Left cardiac atrium (tissue), 4 donors: ENCODE data around the gene SDC3. TPM values are rescaled to one million over a fixed set of nuclear protein-coding genes. Genes with fewer than 3 reads are reported as not detected.
A peak's percentile ranks its signal among the peaks of the same experiment; 100 is the strongest.

Experiments used
- ATAC-seq, 2 donors: fragments of 200-7000 bp; cut with Tn5 transposase; one replicate each; pipeline ENCODE4 v1.9.1; 2020; ENCODE audit warnings: mild to moderate bottlenecking in 2 of 2, moderate library complexity in 2 of 2
- DNase-seq: peaks from one replicate; pipeline ENCODE4 v3.0.0-alpha.2; 2020
- intact Hi-C, 2 donors: fragments of 100-400 bp; cut with DNase I; formaldehyde crosslinking; loops; one replicate each; pipeline versions ENCODE4 v1.14.1 to v1.15.1; 2022 to 2023
- total RNA-seq, 2 donors: library from RNA; stranded (reverse); fragmentation: NEBNext Ultra II Directional; extraction: Animal tissue kit (Norgen Biotek cat#: 25700); gene quantifications; one replicate each; pipeline ENCODE4 v1.2.1, GENCODE V29; 2021
- donor health status: DM: no; HTN: yes; CAD: no.
- donor health status: DM: no; HTN: yes; CAD: no; lungs with severe emphysema.
- donor health status: DM: yes; HTN: yes; CAD: no.
- donor health status: Dilated cardiomyopathy.

The SDC3 gene
- total RNA-seq, 2 donors from 2014 or later, result 38.8 to 39.3 TPM

DNA sequence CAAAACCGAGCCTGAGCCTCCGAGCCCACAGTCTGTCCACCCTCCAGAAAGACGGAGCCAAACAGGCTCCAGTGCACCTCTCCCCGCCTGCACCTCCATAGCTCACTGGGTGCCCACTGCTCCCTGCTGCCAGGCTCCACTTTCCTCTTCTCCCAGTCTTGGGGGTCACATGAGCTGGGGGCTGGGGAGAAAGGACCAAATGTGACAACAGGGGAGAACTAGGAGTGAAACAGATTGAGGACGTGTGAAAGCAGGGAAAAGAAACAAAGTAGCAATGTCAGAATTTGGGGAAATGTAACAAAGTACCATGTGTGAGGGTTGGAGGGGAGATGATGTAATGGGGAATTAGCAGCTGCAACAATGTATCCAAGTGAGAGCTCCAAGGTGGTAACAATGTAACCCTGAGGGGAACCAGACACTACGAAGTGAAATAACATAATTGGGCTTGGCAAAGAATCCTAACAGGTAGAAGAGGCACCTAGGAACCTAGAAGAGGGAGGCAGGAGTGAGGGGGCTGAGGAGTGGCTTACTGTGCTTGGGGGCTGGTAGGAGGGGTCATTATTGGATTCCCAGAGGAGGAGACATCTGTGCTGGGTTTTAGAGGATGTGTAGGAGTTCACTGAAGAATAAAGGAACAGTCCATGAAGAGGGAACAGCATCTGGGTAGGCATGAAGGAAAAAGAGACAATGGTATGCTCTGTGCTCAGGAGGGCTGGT lies 12.5 kb downstream of the SDC3 start:
- ATAC-seq, result no peak
- intact Hi-C loops, result no loop called here
- no peak for DNase-seq

- ATAC-seq (peak in 1 of 2 donors; percentile 14), DNase-seq (no peak)
- intact Hi-C loops, result no loop called here
Measured at GRCh38 chr1:30895382-30895943, 13.1 kb downstream of the SDC3 start.

DNA sequence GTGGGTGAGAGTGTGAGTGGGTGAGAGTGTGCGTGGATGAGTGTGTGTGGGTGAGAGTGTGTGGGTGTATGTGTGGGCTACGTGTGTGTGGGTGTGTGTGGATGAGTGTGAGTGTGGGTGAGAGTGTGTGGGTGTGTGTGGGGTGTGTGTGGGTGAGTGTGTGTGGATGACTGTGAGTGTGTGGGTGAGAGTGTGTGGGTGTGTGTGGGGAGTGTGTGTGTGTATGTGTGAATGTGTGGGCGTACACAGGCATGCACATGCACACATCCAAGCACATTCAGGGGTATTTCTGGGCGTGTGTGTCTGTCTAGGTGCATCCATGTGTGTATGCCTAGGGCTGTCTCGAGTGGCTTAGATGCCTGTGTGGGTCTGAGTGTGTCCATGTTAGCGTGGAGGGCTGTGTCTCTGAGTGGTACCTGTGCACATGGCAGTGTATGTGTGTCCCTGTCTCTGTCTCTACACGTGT lies 14.0 kb downstream of the SDC3 start:
- no peak for DNase-seq
- ATAC-seq, result no peak
- intact Hi-C loops, result no loop called here

GRCh38 chr1:30893776-30894507 lies 14.6 kb downstream of the SDC3 start:
- ATAC-seq, result no peak
- DNase-seq, result no peak

GRCh38 chr1:30892671-30893073 lies 15.9 kb downstream of the SDC3 start:
- ATAC-seq (no peak), DNase-seq (no peak)
- intact Hi-C loops, result no loop called here

More at GRCh38 chr1:30893776-30894507, 14.6 kb downstream of the SDC3 start:
- intact Hi-C loops, result no loop called here

DNA sequence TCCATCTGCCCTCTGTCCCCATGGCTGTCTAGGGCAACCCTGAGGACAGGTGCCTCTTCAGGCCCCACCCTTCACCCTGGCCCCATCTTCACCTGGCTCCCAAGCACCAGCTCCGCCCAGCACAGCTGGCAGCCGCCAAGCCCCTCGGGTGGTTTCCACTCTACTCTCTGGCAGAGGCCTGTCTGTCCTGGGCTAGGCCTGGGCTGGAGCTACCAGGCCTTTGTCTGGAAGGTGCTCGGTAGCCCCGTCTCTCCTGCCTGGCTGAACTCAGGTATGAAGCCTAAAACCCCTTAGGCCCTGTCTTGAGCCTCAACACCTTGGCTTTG lies 17.4 kb downstream of the SDC3 start:
- DNase-seq (no peak), ATAC-seq (no peak)
- intact Hi-C loops, result no loop called here

- DNase-seq, result no peak
- intact Hi-C loops, result no loop called here
Measured at GRCh38 chr1:30890502-30891226, 17.9 kb downstream of the SDC3 start.

DNA sequence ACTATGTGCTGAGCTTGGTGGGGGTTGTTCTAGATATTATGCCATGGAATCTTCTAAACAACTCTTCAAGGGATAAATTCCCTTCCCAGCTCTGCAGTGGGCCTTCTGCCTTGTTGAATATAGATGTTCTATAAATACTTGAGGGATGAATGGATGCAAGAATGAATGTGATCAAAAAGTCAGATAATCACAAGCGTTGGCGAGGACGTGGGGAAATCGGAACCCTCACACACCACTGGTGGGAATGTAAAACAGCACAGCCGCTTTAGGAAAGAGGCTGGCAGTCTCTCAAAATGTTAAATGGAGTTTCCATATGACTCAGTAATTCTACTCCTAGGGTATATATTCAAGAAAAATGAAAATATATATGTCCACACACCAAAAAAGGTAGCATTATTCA lies 19.0 kb downstream of the SDC3 start:
- intact Hi-C loops, result no loop called here
- DNase-seq (no peak), ATAC-seq (no peak)

More at GRCh38 chr1:30890502-30891226, 17.9 kb downstream of the SDC3 start:
- no peak for ATAC-seq

DNA sequence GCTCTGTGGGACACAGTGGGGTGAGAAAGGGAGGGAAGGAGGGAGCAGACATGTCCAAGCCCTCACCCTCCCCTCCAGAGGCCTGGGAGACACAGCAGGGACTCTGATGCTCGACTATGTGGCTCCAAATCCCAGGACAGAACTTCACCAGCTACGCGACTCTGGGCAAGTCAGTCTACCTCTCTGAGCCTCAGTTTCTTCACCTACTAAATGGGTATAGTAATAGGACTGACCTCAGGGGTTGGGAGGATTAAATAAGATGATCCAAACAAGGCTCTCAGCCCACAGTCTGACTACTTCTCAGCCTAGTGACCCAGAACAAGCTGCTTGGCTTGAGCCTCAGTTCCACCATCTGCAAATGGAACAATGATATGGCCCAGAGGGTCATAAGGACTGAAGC lies 19.6 kb downstream of the SDC3 start:
- ATAC-seq, result no peak
- intact Hi-C loops, result no loop called here

DNA sequence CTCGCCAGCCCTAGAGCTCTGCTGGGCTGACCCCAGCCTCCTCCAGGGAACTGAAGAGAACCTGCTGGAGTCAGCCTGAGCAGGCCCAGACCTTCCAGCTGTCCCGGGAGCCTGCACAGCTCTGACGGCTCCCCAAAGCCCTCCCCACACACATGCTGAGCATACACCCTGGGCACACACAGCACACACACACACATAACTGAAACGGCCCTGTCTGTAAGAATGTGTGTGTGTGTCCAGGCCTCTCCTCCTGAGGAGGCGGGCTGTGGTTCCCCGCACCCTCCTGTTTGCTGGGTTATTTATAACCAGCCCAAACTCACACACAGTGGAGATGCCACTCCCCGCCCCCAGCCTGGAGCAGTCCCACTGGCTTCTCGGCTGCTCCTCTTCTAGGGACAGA lies 20.2 kb downstream of the SDC3 start:
- intact Hi-C loops, result no loop called here
- ATAC-seq (peak; percentile 81 to 90), DNase-seq (peak; percentile 67)

More for the DNA sequence above, 19.6 kb downstream of the SDC3 start:
- DNase-seq, result no peak

GRCh38 chr1:30887485-30888315 lies 20.9 kb downstream of the SDC3 start:
- intact Hi-C loops, result no loop called here
- DNase-seq (no peak), ATAC-seq (peak; percentile 6 to 10)

- DNase-seq (no peak), ATAC-seq (no peak)
- intact Hi-C loops, result no loop called here
Measured at GRCh38 chr1:30886710-30887428, 21.7 kb downstream of the SDC3 start.

GRCh38 chr1:30885570-30886522 lies 22.7 kb downstream of the SDC3 start:
- no peak for ATAC-seq
- peak; percentile 10 for DNase-seq
- intact Hi-C loops, result no loop called here

GRCh38 chr1:30884723-30885122 lies 23.8 kb downstream of the SDC3 start:
- DNase-seq, result no peak
- intact Hi-C loops, result no loop called here
- no peak for ATAC-seq

GRCh38 chr1:30883389-30884172 lies 25.0 kb downstream of the SDC3 start:
- ATAC-seq (no peak), DNase-seq (peak; percentile 13)
- intact Hi-C loops, result no loop called here

- no peak for ATAC-seq
- intact Hi-C loops, result no loop called here
- no peak for DNase-seq
Measured at GRCh38 chr1:30882678-30883388, 25.7 kb downstream of the SDC3 start.
